Suprapubic skin (tissue), 3 donors: ENCODE measurements around the gene NR5A2.

ENCODE experiments used
- CTCF ChIP-seq, 2 donors: fragments of 200-600 bp in 1 of 2; fragments of 450-650 bp in 1 of 2; sonication (generic) in 1 of 2; IDR thresholded peaks; one replicate each; pipeline ENCODE4 v1.5.1; 2016 to 2019; ENCODE audit warnings: antibody characterized with exemption in 2 of 2, mild to moderate bottlenecking in 1 of 2, moderate library complexity in 1 of 2
- POLR2A ChIP-seq, 2 donors: fragments of 450-650 bp; IDR thresholded peaks; one replicate each; pipeline ENCODE4 v1.6.1; 2017; ENCODE audit warnings: antibody characterized with exemption in 2 of 2, mild to moderate bottlenecking in 2 of 2, moderate library complexity in 2 of 2

- TF ChIP-seq CTCF (IDR thresholded peaks at IDR 0.05) (no peak), POLR2A (IDR thresholded peaks at IDR 0.05) (no peak)
These were observed 108.9 kb downstream of the NR5A2 start for GRCh38 chr1:200136384-200136783.
